Stomach (tissue), 9 donors: Measurements from ENCODE around the gene ESPL1. TPM values are rescaled to one million over a fixed set of nuclear protein-coding genes. Genes with fewer than 3 reads are reported as not detected.

Experiments used
- DNase-seq, 2 donors: peaks; one replicate each; pipeline versions ENCODE4 v3.0.0 to v3.0.0-alpha.2; 2013 to 2019
- H3K27ac ChIP-seq, 5 donors: fragments of 200-600 bp in 4 of 5; sonication (generic) in 4 of 5; one replicate each; pipeline ENCODE4 v1.5.1; 2013 to 2019; ENCODE audit warnings: mild to moderate bottlenecking in 1 of 5, moderate library complexity in 1 of 5
- H3K27me3 ChIP-seq, 3 donors: fragments of 200-600 bp; sonication (generic); one replicate each; pipeline ENCODE4 v1.5.1; 2017 to 2019; ENCODE audit warnings: mixed run types in 1 of 3
- H3K36me3 ChIP-seq, 4 donors: fragments of 200-600 bp; sonication (generic); 1 replicate in 3 of 4; 2 replicates in 1 of 4; pipeline ENCODE4 v1.5.1; 2016 to 2019
- H3K4me1 ChIP-seq, 4 donors: fragments of 200-600 bp; sonication (generic); one replicate each; pipeline ENCODE4 v1.5.1; 2016 to 2019
- H3K4me3 ChIP-seq, 4 donors: fragments of 200-600 bp; sonication (generic) in 3 of 4; one replicate each; pipeline ENCODE4 v1.5.1; 2016 to 2019; ENCODE audit warnings: mild to moderate bottlenecking in 1 of 4
- H3K9me3 ChIP-seq, 4 donors: fragments of 200-600 bp; sonication (generic); one replicate each; pipeline ENCODE4 v1.5.1; 2016 to 2019
- EP300 ChIP-seq: sonication (generic); formaldehyde crosslinking; IDR thresholded peaks from one replicate; pipeline ENCODE4 v1.6.1; 2017; ENCODE audit warnings: antibody characterized with exemption
- POLR2A ChIP-seq, 4 donors: fragments of 450-650 bp; IDR thresholded peaks; one replicate each; pipeline ENCODE4 v1.6.1; 2016; ENCODE audit warnings: antibody characterized with exemption in 4 of 4, control low read depth in 2 of 4, mild to moderate bottlenecking in 1 of 4, moderate library complexity in 1 of 4
- POLR2AphosphoS5 ChIP-seq, 3 donors: sonication (generic); formaldehyde crosslinking; IDR thresholded peaks; one replicate each; pipeline ENCODE4 v1.6.1; 2016; ENCODE audit warnings: antibody characterized with exemption in 3 of 3
- WGBS, 5 donors: extraction: QIAGEN DNeasy Blood & Tissue Kit in 3 of 5; methylation state at CpG; one replicate each; pipeline versions ENCODE4 v1.1.5 to v1.1.7; 2013 to 2018; 5-methylcytosine and 5-hydroxymethylcytosine counted together
- intact Hi-C: fragments of 100-400 bp; cut with DNase I; formaldehyde crosslinking; loops from one replicate; pipeline ENCODE4 v1.15.1; 2023; ENCODE audit warnings: low total_unique reads
- polyA plus RNA-seq, 3 donors: library from polyadenylated mRNA; stranded (reverse); fragments of 200-250 nt; gene quantifications; one replicate each; pipeline ENCODE4 v1.2.3, GENCODE V29; 2013
- total RNA-seq, 5 donors: library from RNA; depleted of rRNA; stranded (reverse); fragments of >200 nt; gene quantifications; one replicate each; pipeline versions ENCODE4 v1.1.0 to v1.2.3, GENCODE V29; 2014 to 2016
- TF ChIP-seq, protein P1 (sequence below), 7 experiments: fragments of 450-650 bp in 4 of 7; fragments of 200-600 bp in 3 of 7; sonication (generic) in 3 of 7; IDR thresholded peaks; one replicate each; pipeline ENCODE4 v1.5.1; 2016 to 2019; ENCODE audit warnings: antibody characterized with exemption in 7 of 7, control low read depth in 2 of 7, mild to moderate bottlenecking in 1 of 7
- donor health status: healthy with polysubstance abuse.
- donor health status: Bipolar disorder and iron deficiency.
- donor health status: healthy.

The ESPL1 gene
- total and polyA plus RNA-seq, 8 donors: 0.15 to 43.2 (median 5.3) TPM

DNA sequence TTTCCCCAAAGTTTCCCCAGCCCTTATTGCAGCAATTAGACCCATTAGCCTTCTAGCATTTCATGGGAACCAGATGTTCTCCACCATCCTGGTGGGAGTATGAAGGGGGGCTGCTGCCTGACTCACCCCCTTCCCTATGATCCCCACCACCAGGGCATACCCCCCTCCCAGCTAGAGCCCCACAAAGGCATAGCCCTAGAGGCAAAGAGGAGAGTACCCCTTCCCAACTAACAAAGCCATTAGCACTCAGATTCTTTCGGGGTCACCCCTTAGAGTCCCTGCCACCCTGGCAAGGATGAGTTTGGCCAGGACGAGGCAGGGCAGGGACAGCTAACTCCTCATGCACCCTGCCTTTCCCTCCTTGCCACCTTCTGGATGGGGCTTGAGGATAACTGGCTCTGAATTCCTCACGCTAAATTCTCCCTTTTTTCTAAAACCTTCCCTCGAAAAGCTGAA, 45.3 kb upstream of the ESPL1 start:
- no peak for DNase-seq
- Histone ChIP-seq H3K4me3 (no peak overlapping the region), H3K36me3 (peaks cover 6 to 20% (median 13%) of the 10 kb centered on the region in 4 donors), H3K4me1 (peaks cover 51 to 79% (median 71%) of the 10 kb centered on the region in 4 donors), H3K27ac (peak overlapping the region; percentile 3 to 99 (median 98)), H3K27me3 (no peaks in the 10 kb centered on the region), H3K9me3 (no peaks in the 10 kb centered on the region)
- intact Hi-C loops: no loop called here
- WGBS, 5 donors: 45 to 61% (median 46%) methylated on average over 4 of the region's 4 CpGs
- TF ChIP-seq, protein P1, sequence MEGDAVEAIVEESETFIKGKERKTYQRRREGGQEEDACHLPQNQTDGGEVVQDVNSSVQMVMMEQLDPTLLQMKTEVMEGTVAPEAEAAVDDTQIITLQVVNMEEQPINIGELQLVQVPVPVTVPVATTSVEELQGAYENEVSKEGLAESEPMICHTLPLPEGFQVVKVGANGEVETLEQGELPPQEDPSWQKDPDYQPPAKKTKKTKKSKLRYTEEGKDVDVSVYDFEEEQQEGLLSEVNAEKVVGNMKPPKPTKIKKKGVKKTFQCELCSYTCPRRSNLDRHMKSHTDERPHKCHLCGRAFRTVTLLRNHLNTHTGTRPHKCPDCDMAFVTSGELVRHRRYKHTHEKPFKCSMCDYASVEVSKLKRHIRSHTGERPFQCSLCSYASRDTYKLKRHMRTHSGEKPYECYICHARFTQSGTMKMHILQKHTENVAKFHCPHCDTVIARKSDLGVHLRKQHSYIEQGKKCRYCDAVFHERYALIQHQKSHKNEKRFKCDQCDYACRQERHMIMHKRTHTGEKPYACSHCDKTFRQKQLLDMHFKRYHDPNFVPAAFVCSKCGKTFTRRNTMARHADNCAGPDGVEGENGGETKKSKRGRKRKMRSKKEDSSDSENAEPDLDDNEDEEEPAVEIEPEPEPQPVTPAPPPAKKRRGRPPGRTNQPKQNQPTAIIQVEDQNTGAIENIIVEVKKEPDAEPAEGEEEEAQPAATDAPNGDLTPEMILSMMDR (IDR thresholded peaks at IDR 0.05): no peak
- TF ChIP-seq POLR2AphosphoS5 (IDR thresholded peaks at IDR 0.05) (no peak), EP300 (no peak), POLR2A (IDR thresholded peaks at IDR 0.05) (no peak)

DNA sequence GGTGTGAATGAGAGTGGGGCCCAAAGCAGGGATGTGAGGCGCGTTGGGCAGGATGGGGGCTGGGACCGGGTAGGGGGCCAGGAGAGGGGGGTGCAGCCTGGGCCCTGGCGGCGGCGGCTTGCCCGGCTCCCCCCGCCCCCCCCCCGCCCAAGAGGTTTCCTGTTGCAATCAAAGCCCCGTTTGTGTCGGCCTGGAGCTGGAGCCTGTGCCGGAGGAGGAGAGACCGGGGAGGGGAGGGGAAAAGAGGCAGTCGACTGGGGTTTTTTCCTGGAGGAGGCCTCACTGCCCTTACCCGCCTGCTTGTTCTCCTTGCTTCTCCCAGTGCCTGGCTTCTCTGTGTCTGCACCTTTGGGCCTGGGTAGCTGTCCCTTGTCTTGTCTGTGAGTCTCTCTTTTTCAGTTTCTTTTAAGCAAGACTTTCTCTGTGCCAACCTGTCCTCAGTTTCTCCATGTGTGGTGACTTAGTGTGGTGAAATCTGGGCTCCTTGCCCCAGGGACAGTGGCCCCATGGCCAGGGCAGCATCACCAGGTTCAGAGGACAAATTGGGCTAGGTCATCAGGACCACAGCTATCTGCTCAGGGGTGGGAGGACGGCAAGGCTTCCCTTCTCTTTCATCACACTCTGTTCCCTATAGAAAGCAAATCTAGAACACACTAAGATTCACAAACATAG, 44.6 kb upstream of the ESPL1 start:
- TF ChIP-seq, protein P1 (IDR thresholded peaks at IDR 0.05): no peak
- TF ChIP-seq POLR2A (IDR thresholded peaks at IDR 0.05): no peak
- TF ChIP-seq EP300: no peak
- no peak for TF ChIP-seq POLR2AphosphoS5 (IDR thresholded peaks at IDR 0.05)
- H3K36me3 ChIP-seq: peaks cover 6 to 26% (median 16%) of the 10 kb centered on the region in 4 donors
- DNase-seq: peak in 1 of 2 donors; percentile 85
- 12 to 22% (median 12%) methylated on average over 12 to 16 of the region's 16 CpGs for WGBS, 5 donors
- no peaks in the 10 kb centered on the region for H3K27me3 ChIP-seq
- no peak overlapping the region for H3K4me3 ChIP-seq
- H3K27ac ChIP-seq: peak overlapping the region; percentile 34 to 99 (median 98)
- intact Hi-C loops: no loop called here
- H3K4me1 ChIP-seq: peaks cover 44 to 74% (median 65%) of the 10 kb centered on the region in 4 donors
- H3K9me3 ChIP-seq: no peaks in the 10 kb centered on the region

DNA sequence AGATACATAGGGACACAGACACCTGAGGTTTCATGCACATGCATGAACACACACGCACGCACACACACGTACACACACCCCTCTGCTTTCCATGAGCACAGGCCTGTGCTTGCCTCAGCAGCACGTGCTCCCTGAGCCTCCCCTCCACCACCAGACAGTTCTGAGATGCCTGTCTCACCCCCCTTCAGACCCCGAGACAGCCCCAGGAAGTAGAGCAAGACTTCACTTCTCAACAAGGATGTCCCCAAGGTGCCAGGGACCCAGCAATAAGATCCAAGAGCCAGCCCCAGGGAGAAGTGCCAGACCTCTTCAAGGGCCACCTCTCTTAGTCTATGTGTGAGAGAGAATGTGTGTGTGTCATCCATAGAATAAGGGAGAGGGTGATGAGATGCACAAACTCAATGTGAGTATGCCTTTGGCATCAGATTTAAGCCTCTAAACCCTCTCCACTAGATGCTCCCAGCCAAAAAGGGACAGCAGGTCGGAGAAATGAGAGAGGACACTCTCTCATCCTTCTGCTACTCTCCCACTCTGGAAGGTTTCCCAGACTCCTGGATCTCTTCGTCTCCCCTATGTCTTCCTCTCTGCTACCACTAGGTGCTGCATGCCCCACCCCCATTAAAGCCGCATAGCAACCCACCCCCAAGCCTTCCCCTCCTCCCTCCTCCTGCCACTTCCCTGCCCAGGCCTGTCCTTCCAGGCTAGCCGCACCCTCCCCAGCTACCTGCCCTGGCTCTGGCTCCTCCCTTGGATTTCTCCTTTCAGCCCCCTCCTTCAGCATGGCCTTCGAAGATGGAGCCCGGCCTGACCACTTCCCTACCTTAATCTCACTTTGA, 43.8 kb upstream of the ESPL1 start:
- no peaks in the 10 kb centered on the region for H3K27me3 ChIP-seq
- H3K4me3 ChIP-seq: no peak overlapping the region
- TF ChIP-seq POLR2A (IDR thresholded peaks at IDR 0.05) (no peak), EP300 (no peak), POLR2AphosphoS5 (IDR thresholded peaks at IDR 0.05) (no peak)
- TF ChIP-seq, protein P1 (IDR thresholded peaks at IDR 0.05): peak in 1 of 7 experiments; percentile 8
- H3K4me1 ChIP-seq: peaks cover 37 to 74% (median 62%) of the 10 kb centered on the region in 4 donors
- intact Hi-C loops: no loop called here
- 31 to 59% (median 48%) methylated on average over 11 of the region's 11 CpGs for WGBS, 5 donors
- H3K9me3 ChIP-seq: no peaks in the 10 kb centered on the region
- peak overlapping the region in 4 of 5 donors; percentile 96 to 99 (median 98) for H3K27ac ChIP-seq
- peak in 1 of 2 donors; percentile 78 for DNase-seq
- H3K36me3 ChIP-seq: peaks cover 6 to 26% (median 16%) of the 10 kb centered on the region in 4 donors

DNA sequence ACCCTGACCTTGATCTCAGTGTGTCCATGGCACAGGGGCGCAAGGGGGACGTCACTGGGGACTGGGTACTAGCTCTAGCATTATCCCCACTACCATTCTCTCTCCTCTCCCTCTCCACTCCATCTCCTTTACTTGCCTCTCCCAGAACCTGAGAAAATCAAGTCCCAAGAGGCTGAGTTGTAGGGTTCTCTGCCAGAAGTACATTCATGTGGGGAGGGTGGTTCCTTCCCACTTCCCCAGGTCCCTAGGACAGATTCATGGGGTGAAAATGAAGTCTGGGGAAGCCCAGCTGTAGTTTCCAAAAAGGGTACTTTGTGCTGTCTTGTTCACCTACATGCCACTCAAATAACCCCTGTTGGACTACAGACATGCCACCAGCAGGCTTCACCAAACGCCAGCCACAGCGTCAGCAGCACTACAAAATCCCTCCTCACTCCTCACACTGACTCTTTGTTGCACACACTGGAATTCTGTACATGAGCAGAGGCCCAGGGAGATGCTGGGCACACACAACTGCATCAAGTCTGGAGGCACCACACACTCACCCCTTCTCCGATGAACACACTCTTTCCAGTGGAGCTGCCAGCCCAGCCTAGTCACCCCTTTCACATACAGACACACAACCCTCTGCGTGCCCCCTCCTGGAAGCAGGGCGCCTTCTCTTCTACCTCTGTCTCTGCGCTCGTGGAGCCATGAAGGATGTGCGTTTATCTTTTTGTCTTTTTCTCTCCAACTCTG, 43.0 kb upstream of the ESPL1 start:
- Histone ChIP-seq H3K27me3 (no peaks in the 10 kb centered on the region), H3K4me1 (peaks cover 34 to 74% (median 59%) of the 10 kb centered on the region in 4 donors), H3K4me3 (no peak overlapping the region), H3K9me3 (no peaks in the 10 kb centered on the region), H3K27ac (peak overlapping the region in 4 of 5 donors; percentile 96 to 99 (median 98)), H3K36me3 (peaks cover 6 to 26% (median 16%) of the 10 kb centered on the region in 4 donors)
- peak in 1 of 2 donors; percentile 51 for DNase-seq
- TF ChIP-seq, protein P1 (IDR thresholded peaks at IDR 0.05): no peak
- TF ChIP-seq POLR2AphosphoS5 (IDR thresholded peaks at IDR 0.05) (no peak), POLR2A (IDR thresholded peaks at IDR 0.05) (no peak), EP300 (no peak)
- WGBS, 5 donors: 58 to 80% (median 72%) methylated on average over 6 to 10 of the region's 10 CpGs
- intact Hi-C loops: no loop called here
